Measurements from ENCODE around the gene APP. TPM values are rescaled to one million over a fixed set of nuclear protein-coding genes. Genes with fewer than 3 reads are reported as not detected.
A peak's percentile ranks its signal among the peaks of the same experiment; 100 is the strongest.

The APP gene
- total RNA-seq, 2 donors from 2014 or later, result 6.1 to 7.8 TPM

- Mint-ChIP-seq H3K27me3 (no peaks in the 10 kb centered on the region), H3K36me3 (no peaks in the 10 kb centered on the region), H3K4me3 (no peak overlapping the region), H3K4me1 (ENCODE audit: low read depth in 2 of 2) (no peaks in the 10 kb centered on the region), H3K9me3 (no peaks in the 10 kb centered on the region), H3K27ac (no peak overlapping the region)
- no peak for ATAC-seq
- DNase-seq (ENCODE audit: low spot score), result no peak
These were observed 299.0 kb downstream of the APP start for GRCh38 chr21:25871566-25871965.

GRCh38 chr21:25870084-25870483 is 300.5 kb downstream of the APP start:
- no peak for DNase-seq (ENCODE audit: low spot score)
- Mint-ChIP-seq H3K27ac (no peak overlapping the region), H3K36me3 (no peaks in the 10 kb centered on the region), H3K9me3 (no peaks in the 10 kb centered on the region), H3K4me3 (no peak overlapping the region), H3K4me1 (ENCODE audit: low read depth in 2 of 2) (no peaks in the 10 kb centered on the region), H3K27me3 (peaks cover 2 to 7% of the 10 kb centered on the region in 2 donors)
- ATAC-seq, result no peak

DNA sequence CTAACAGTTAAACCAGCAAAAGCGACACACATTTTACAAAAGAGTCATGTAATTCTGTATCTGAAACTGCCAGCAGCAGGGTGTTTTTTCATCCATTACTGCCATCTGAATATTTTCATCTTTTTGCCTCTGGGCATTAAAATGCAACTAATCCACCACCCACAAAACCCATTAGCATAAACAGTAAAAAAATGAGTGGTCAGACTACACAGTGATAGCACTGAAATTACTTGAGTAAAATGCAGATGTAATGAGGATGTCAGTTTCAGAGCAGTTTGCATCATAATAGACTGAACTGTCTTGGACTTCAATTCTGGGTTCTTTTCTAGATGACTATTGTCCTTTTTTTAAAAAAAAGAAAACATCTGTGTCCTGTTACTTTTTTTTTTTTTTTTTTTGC is 303.5 kb downstream of the APP start:
- Mint-ChIP-seq H3K9me3 (no peaks in the 10 kb centered on the region), H3K36me3 (no peaks in the 10 kb centered on the region), H3K27ac (no peak overlapping the region), H3K4me1 (ENCODE audit: low read depth in 2 of 2) (no peaks in the 10 kb centered on the region), H3K27me3 (peaks cover 5 to 7% of the 10 kb centered on the region in 2 donors), H3K4me3 (no peak overlapping the region)
- ATAC-seq (no peak), DNase-seq (ENCODE audit: low spot score) (no peak)

- H3K9me3 Mint-ChIP-seq, result no peaks in the 10 kb centered on the region
- peaks cover 5 to 7% of the 10 kb centered on the region in 2 donors for H3K27me3 Mint-ChIP-seq
- no peak for DNase-seq (ENCODE audit: low spot score)
- H3K27ac Mint-ChIP-seq, result no peak overlapping the region
- ATAC-seq, result no peak
- H3K4me1 Mint-ChIP-seq (ENCODE audit: low read depth in 2 of 2), result no peaks in the 10 kb centered on the region
- H3K4me3 Mint-ChIP-seq, result no peak overlapping the region
- H3K36me3 Mint-ChIP-seq, result no peaks in the 10 kb centered on the region
These were observed 306.8 kb downstream of the APP start for GRCh38 chr21:25863747-25864146.

GRCh38 chr21:25863031-25863430 is 307.5 kb downstream of the APP start:
- Mint-ChIP-seq H3K27me3 (peaks cover 5 to 7% of the 10 kb centered on the region in 2 donors), H3K27ac (no peak overlapping the region), H3K36me3 (no peaks in the 10 kb centered on the region), H3K4me3 (no peak overlapping the region), H3K4me1 (ENCODE audit: low read depth in 2 of 2) (no peaks in the 10 kb centered on the region), H3K9me3 (no peaks in the 10 kb centered on the region)
- no peak for ATAC-seq
- DNase-seq (ENCODE audit: low spot score), result no peak

- no peak for DNase-seq (ENCODE audit: low spot score)
- no peak for ATAC-seq
- H3K27ac Mint-ChIP-seq, result no peak overlapping the region
- no peak overlapping the region for H3K4me3 Mint-ChIP-seq
- H3K9me3 Mint-ChIP-seq, result no peaks in the 10 kb centered on the region
- no peaks in the 10 kb centered on the region for H3K4me1 Mint-ChIP-seq (ENCODE audit: low read depth in 2 of 2)
- no peaks in the 10 kb centered on the region for H3K36me3 Mint-ChIP-seq
- H3K27me3 Mint-ChIP-seq, result peaks cover 5 to 7% of the 10 kb centered on the region in 2 donors
These were observed 308.0 kb downstream of the APP start for GRCh38 chr21:25862596-25862995.

GRCh38 chr21:25862112-25862511 is 308.5 kb downstream of the APP start:
- Mint-ChIP-seq H3K4me3 (no peak overlapping the region), H3K27me3 (peaks cover 5 to 7% of the 10 kb centered on the region in 2 donors), H3K9me3 (no peaks in the 10 kb centered on the region), H3K27ac (no peak overlapping the region), H3K4me1 (ENCODE audit: low read depth in 2 of 2) (no peaks in the 10 kb centered on the region), H3K36me3 (no peaks in the 10 kb centered on the region)
- DNase-seq (ENCODE audit: low spot score) (no peak), ATAC-seq (no peak)

GRCh38 chr21:25859235-25859929 is 311.2 kb downstream of the APP start:
- no peaks in the 10 kb centered on the region for H3K4me1 Mint-ChIP-seq (ENCODE audit: low read depth in 2 of 2)

DNA sequence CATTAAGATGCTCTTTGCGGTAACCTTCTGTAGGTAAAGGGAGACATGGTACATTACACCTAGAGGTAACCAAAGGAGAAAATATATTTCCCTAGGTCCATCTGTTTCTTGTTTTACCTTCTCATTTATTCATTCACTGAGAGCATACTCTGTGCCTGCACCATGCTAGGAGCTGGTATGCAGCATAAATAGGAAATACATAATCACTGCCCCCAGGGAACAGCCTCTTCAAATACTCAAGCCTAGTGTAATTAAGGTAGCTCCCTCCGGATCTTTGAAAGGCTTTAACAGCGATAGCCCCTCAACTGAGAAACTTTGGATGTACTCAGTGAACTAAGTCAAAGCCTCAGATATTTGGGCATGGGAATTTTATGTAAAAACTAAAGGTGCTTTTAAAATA is 312.2 kb downstream of the APP start:
- peaks cover 0 to 2% of the 10 kb centered on the region in 2 donors for H3K27me3 Mint-ChIP-seq
- no peak overlapping the region for H3K4me3 Mint-ChIP-seq
- DNase-seq (ENCODE audit: low spot score), result no peak
- H3K4me1 Mint-ChIP-seq (ENCODE audit: low read depth in 2 of 2), result no peaks in the 10 kb centered on the region
- H3K9me3 Mint-ChIP-seq, result no peaks in the 10 kb centered on the region
- no peak overlapping the region for H3K27ac Mint-ChIP-seq
- no peak for ATAC-seq
- no peaks in the 10 kb centered on the region for H3K36me3 Mint-ChIP-seq

More at GRCh38 chr21:25859235-25859929, 311.2 kb downstream of the APP start:
- no peaks in the 10 kb centered on the region for H3K9me3 Mint-ChIP-seq
- H3K27me3 Mint-ChIP-seq, result peaks cover 0 to 3% of the 10 kb centered on the region in 2 donors
- DNase-seq (ENCODE audit: low spot score) (no peak), ATAC-seq (no peak)
- H3K4me3 Mint-ChIP-seq, result no peak overlapping the region
- no peaks in the 10 kb centered on the region for H3K36me3 Mint-ChIP-seq
- H3K27ac Mint-ChIP-seq, result no peak overlapping the region

GRCh38 chr21:25857308-25858074 is 313.1 kb downstream of the APP start:
- Mint-ChIP-seq H3K27ac (no peak overlapping the region), H3K9me3 (no peaks in the 10 kb centered on the region), H3K36me3 (no peaks in the 10 kb centered on the region), H3K4me3 (no peak overlapping the region), H3K27me3 (peaks cover 0 to 2% of the 10 kb centered on the region in 2 donors), H3K4me1 (ENCODE audit: low read depth in 2 of 2) (no peaks in the 10 kb centered on the region)
- no peak for DNase-seq (ENCODE audit: low spot score)
- no peak for ATAC-seq

DNA sequence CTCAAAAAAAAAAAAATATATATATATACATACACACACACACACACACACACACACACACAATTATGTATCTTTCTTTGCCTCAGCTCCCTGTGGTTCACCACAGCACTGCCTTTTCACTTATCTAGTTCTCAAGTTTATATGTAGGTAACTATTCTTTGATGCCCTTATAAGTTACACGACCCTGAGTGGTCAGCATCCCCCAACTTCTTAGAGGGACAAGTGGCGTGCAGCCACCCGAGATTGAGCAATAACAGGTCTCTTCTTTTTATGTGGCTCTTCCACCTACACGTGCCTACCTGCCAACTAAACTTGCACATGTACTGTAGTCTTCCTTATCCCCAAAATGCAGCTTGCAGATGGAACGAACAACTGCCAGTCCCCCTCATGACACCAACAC is 315.0 kb downstream of the APP start:
- H3K36me3 Mint-ChIP-seq, result no peaks in the 10 kb centered on the region
- H3K27me3 Mint-ChIP-seq, result peaks cover 2 to 8% of the 10 kb centered on the region in 2 donors
- no peaks in the 10 kb centered on the region for H3K9me3 Mint-ChIP-seq
- H3K4me3 Mint-ChIP-seq, result no peak overlapping the region
- H3K4me1 Mint-ChIP-seq (ENCODE audit: low read depth in 2 of 2), result no peaks in the 10 kb centered on the region
- no peak overlapping the region for H3K27ac Mint-ChIP-seq
- ATAC-seq (no peak), DNase-seq (ENCODE audit: low spot score) (no peak)

- peaks cover 4% of the 10 kb centered on the region for H3K9me3 Mint-ChIP-seq
- no peaks in the 10 kb centered on the region for H3K36me3 Mint-ChIP-seq
- peaks cover 2 to 10% of the 10 kb centered on the region in 2 donors for H3K27me3 Mint-ChIP-seq
- DNase-seq (ENCODE audit: low spot score) (no peak), ATAC-seq (no peak)
- no peaks in the 10 kb centered on the region for H3K4me1 Mint-ChIP-seq (ENCODE audit: low read depth in 2 of 2)
- no peak overlapping the region for H3K27ac Mint-ChIP-seq
- H3K4me3 Mint-ChIP-seq, result no peak overlapping the region
These were observed 320.3 kb downstream of the APP start for GRCh38 chr21:25850126-25850842.

DNA sequence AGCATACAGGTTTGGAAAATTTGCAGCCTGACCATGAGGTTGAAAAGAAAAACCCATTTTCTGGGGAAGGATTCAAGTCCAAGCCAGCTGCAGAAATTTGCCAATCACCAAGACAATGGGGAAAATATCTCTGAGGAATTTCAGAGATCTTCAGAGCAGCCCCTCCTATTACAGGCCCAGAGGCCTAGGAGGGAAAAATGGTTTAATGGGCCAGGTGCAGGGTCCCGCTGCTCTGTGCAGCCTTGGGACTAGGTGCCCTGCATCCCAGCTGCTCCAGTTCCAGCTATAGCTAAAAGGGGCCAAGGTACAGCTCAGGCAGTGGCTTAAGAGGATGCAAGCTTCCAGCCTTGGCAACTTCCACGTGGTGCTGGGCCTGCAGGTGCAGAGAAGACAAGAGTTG is 322.3 kb downstream of the APP start:
- H3K4me3 Mint-ChIP-seq, result no peak overlapping the region
- no peak overlapping the region for H3K27ac Mint-ChIP-seq
- DNase-seq (ENCODE audit: low spot score), result no peak
- no peaks in the 10 kb centered on the region for H3K36me3 Mint-ChIP-seq
- ATAC-seq, result no peak
- H3K27me3 Mint-ChIP-seq, result peaks cover 0 to 16% of the 10 kb centered on the region in 2 donors
- H3K9me3 Mint-ChIP-seq, result peaks cover 4% of the 10 kb centered on the region
- H3K4me1 Mint-ChIP-seq (ENCODE audit: low read depth in 2 of 2), result no peaks in the 10 kb centered on the region

DNA sequence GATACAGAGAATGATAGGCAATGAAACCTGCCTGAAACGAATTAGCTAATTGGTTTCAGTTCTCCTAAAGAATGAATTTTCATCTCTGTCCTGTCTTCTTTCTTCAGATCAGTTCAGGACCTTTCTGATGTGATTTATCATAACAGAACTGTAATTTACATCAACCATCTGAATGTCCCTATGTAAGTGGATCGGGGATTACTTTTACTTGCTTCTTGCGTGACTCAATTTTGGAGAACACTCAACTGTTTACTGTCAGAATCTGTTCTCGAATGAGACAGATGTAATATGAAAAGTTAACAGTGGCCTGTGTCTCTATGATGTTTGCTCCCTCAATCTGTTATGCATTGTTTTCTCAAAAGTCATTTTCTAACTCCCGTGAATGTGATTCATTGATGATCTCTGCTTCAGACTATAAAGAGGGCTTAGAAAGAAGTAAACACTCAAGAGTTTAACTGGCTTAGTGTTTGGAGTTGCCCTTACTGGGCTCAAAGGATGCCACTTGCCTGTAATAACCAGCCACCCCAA is 324.8 kb downstream of the APP start:
- Mint-ChIP-seq H3K36me3 (no peaks in the 10 kb centered on the region), H3K4me1 (ENCODE audit: low read depth in 2 of 2) (no peaks in the 10 kb centered on the region), H3K9me3 (peaks cover 4% of the 10 kb centered on the region), H3K4me3 (no peak overlapping the region), H3K27me3 (peaks cover 5 to 22% of the 10 kb centered on the region in 2 donors), H3K27ac (no peak overlapping the region)
- DNase-seq (ENCODE audit: low spot score) (no peak), ATAC-seq (peak in 1 of 2 donors; percentile 75)
